DMS79 treated with DMSO at 0.1 percent for 48 hours (cell line): ENCODE data around the gene IFIT3.
"Not testable (repeated sequence)": the region's sequence is repeated elsewhere in the genome, so short reads cannot be mapped to it uniquely, and the experiment has no call there.

Source experiments
- DNase-seq: peaks from one replicate; lab custom pipeline; 2025; lab: John Stamatoyannopoulos, UW

IFIT3 gene, protein sequence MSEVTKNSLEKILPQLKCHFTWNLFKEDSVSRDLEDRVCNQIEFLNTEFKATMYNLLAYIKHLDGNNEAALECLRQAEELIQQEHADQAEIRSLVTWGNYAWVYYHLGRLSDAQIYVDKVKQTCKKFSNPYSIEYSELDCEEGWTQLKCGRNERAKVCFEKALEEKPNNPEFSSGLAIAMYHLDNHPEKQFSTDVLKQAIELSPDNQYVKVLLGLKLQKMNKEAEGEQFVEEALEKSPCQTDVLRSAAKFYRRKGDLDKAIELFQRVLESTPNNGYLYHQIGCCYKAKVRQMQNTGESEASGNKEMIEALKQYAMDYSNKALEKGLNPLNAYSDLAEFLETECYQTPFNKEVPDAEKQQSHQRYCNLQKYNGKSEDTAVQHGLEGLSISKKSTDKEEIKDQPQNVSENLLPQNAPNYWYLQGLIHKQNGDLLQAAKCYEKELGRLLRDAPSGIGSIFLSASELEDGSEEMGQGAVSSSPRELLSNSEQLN

GRCh38 chr10:89327803-89328441 lies at the start of gene IFIT3:
Gene IFIT3, plus strand, starts transcription at chr10:89327997. Its CDS starts 77 bp downstream, at chr10:89328074.
- peak; percentile 21 for DNase-seq

DNA sequence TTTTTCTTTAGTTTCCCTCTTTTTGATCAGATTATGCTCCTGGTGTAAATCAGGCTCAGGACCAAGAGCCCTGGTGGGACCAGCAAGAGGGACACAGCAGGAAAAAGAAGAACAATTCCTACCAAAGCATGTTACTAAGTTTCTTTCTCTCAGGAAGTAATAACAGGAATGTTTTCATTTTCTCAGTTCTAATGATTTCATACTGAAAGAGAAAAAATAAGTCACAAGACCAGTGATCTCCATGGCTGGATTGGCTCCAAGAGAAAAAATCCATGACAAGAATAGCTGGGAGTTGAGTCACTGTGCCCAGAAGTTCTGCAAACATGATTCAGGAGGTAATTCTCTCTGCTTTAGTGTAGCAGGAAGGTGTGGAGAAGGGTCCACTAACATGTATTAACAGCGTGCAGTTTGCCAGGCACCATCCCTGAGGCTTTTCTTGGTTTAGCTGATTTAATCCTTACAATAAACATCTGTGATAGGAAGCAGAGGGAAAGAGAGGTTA lies 49.7 kb upstream of the IFIT3 start:
- DNase-seq, result no peak

- no peak for DNase-seq
Measured at GRCh38 chr10:89278900-89279392, 48.9 kb upstream of the IFIT3 start.

GRCh38 chr10:89279421-89279869 lies 48.4 kb upstream of the IFIT3 start:
- DNase-seq, result no peak

- no peak for DNase-seq
Measured at GRCh38 chr10:89280508-89280907, 47.3 kb upstream of the IFIT3 start.

DNA sequence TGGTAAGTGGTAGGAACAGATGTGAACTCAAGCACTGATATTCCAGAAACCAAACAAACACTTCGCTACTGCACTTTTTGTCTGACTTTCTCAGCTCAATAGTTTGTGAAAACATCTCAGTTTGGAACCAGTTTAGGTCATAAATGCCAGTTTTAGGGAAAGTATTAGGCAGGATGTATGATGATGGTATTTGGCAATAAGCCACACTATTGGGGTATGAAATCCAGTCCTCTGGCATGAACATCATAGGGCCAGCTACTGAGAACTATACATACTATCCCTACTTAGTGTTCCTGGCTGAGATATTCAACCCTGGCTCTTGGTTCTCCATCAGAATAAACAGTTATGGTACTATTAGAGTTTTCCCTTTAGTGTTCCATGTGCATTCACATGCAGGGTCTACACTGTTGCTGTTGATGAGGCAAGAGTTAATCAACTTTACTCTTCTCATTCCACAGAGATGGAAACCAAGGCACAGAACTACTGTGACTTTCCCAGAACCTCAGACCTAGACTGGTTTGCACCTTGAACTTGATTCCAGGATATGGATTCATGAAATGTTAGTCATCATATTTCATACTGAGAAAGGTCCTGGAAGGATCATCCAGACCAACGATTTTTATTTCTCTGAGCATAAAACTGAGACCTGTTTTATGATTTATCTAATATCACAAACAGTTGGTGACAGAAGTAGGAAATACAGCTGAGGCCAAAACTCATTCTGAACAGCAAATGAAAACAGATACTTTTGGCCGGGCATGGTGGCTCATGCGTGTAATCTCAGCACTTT lies 46.0 kb upstream of the IFIT3 start:
- no peak for DNase-seq

- no peak for DNase-seq
Measured at GRCh38 chr10:89283025-89283935, 44.5 kb upstream of the IFIT3 start.

- peak; percentile 36 for DNase-seq
Measured at GRCh38 chr10:89283936-89284475, 43.8 kb upstream of the IFIT3 start.

DNA sequence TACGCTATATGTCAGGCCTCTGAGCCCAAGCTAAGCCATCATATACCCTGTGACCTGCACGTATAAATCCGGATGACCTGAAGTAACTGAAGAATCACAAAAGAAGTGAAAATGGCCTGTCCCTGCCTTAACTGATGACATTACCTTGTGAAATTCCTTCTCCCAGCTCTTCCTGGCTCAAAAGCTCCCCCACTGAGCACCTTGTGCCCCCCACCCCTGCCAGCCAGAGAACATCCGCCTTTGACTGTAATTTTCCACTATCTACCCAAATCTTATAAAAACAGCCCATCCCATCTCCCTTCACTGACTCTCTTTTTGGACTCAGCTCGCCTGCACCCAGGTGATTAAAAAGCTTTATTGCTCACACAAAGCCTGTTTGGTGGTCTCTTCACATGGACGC lies 43.1 kb upstream of the IFIT3 start:
- DNase-seq, result not testable (repeated sequence)

DNA sequence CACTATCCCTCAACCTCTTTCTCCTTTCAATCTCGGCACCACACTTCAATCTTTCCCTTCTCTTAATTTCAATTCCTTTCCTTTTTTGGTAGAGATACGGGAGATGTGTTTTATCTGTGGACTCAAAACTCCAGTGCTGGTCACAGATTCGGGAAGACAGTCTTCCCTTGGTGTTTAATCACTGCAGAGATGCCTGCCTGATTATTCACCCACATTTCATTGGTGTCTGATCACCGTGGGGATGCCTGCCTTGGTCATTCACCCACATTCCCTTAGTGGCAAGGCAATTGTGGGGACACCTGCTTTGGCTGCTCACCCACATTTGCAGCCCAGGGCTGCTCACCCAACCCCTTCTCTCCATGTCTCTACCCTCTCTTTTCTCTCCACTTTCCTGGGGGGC lies 42.5 kb upstream of the IFIT3 start:
- not testable (repeated sequence) for DNase-seq

- no peak for DNase-seq
Measured at GRCh38 chr10:89294721-89295239, 33.0 kb upstream of the IFIT3 start.

DNA sequence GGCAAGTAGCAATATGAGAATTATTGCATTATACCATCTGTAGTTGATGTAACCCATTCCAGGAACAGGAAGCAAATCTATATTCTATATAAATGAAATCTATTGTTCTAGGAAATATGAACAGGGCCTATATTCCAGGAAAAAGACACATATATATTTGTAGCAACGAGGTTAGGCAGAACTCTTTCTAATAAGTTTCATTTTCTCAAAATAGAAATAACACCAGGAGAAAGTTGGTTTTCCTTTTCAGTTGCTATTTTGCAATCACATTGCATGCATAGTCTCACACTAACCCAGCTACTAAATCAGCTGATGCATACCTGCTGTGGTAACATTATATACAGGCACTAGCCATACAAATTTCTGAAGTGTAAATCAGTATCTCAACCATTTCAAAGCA lies 32.2 kb upstream of the IFIT3 start:
- no peak for DNase-seq

DNA sequence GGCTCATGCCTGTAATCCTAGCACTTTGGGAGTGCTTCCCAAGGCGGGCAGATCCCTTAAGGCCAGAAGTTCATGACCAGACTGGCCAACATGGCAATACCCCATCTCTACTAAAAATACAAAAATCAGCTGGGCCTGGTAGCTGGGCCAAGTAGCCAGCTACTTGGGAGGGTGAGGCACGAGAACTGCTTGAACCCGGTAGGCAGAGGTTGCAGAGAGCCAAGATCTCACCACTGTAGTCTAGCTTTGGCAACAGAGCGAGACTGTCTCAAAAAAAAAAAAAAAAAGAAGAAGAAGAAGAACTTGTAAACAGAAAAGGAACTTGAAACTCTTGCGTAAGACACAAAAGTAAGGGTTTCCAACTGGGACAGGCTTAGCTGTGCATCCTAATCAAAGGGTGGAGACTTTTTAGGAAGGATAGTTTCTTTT lies 31.6 kb upstream of the IFIT3 start:
- DNase-seq, result no peak

- no peak for DNase-seq
Measured at GRCh38 chr10:89297356-89297755, 30.4 kb upstream of the IFIT3 start.

DNA sequence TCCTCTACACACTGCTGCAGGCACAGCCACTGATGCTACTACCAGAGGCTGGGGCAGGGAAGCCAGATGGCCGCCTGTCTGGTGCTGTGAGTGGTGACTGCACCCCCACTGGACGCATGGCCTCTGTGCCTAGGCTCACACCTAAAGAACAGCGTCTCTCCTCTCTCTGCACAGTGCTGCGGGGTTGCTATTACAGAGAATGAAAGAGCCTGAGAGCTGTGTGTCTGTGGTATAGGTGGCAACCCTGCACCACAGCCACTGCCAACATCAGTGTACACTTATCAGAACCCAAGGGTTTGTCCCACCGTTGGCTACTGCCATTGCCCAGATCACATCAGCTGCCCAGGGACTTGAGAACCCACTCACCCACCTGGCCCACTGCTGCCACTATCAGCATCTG lies 30.0 kb upstream of the IFIT3 start:
- no peak for DNase-seq

- DNase-seq, result no peak
Measured at GRCh38 chr10:89299031-89299430, 28.8 kb upstream of the IFIT3 start.

DNA sequence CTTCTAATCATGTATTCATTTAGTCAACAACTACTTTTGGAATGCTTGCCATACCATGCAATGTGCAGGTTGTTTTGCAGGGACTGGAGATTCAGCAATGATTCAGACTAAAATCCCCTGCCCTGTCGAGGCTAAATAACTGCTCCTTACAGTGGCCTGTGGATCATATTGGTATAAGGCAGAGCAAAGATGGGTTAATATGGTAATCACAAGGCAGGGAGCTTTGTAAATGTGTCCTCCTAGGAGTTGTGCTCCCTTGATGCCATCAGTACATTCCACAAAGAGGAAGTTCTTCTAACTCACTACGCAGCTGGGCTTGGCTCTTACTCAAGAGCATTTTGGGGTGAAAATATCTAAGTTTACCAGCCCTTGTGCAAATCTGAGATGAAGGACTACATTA lies 26.6 kb upstream of the IFIT3 start:
- DNase-seq, result no peak

DNA sequence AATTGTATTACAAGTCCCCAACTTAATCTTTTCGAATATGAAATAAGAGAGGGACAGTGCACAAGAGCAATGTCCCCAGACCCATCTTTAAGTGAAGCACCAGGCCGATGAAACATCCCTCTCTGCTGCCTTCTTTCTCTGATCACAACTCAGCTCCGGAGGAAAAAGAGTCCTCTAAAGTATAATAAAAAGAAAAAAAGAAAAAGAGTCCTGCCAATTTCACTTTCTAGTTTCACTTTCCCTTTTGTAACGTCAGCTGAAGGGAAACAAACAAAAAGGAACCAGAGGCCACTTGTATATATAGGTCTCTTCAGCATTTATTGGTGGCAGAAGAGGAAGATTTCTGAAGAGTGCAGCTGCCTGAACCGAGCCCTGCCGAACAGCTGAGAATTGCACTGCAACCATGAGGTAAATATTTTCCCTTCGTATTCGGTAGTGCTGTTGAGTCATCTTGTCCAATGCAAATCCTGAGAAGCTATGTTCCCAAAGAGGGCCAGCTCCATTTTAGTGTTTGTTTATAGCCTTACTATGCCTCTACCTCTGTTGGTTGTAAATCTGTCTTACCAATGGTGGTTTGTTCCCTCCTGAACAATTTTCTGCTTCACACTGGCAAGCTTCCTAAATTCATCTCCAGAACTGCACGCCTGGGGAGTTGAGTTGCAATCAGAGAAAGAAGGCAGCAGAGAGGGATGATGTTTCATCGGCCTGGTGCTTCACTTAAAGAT lies 25.9 kb upstream of the IFIT3 start, which contains the start of gene IFIT2:
TSS of gene IFIT2 (plus strand) at position 326 of the 725 bp plus-strand sequence. CDS start at position 404, 78 bp downstream.
- DNase-seq, result peak; percentile 62

- DNase-seq, result no peak
Measured at GRCh38 chr10:89302625-89303024, 25.2 kb upstream of the IFIT3 start.

DNA sequence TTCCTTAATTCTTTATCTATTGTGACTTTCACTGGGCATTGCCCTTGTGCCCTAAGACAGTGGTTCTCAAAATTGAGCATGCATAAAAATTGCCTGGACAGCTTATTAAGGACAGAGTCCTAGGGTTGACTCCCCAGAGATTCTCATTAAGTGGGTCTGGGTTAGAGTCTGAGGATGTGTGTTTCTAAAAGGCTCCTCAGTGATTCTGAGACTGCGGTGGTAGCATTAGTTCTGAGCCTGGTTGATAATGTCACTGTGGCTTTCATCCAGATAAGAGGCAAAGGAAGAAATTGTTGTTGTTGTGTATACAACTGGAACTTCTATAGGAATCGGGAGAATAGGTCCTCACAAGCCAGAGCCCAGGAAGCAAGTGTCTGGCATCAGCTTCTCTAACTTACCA lies 24.6 kb upstream of the IFIT3 start:
- DNase-seq, result no peak
